Measurements from ENCODE around the gene SMARCD1.

The SMARCD1 gene

GRCh38 chr12:50104417-50105366 is 19.6 kb downstream of the SMARCD1 start:
- DNase-seq, result no peak

DNA sequence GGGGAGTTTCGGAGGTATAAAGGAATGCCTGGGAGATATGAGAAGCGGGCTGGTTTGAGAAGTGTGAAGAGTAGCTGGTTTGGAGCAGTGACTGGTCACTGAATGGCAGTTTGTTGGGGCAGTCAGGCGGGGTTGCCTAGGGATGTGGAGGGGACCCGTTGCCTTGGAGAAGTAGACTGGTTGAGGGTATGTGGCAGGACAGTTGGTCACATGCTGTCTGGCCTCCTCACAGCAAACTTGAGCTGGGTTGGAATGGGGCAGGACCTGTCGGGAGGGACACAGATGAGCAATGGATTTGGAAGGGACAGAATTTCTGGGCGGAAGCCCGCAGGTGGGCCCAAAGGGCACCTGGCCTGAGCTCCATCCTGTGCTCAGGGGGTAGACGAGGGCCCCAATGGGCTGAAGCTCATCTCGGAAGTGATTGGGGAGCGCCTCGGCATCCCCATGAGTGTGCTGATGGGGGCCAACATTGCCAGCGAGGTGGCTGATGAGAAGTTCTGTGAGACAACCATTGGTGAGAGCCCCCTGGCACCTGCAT is 20.8 kb downstream of the SMARCD1 start:
- DNase-seq, result no peak

DNA sequence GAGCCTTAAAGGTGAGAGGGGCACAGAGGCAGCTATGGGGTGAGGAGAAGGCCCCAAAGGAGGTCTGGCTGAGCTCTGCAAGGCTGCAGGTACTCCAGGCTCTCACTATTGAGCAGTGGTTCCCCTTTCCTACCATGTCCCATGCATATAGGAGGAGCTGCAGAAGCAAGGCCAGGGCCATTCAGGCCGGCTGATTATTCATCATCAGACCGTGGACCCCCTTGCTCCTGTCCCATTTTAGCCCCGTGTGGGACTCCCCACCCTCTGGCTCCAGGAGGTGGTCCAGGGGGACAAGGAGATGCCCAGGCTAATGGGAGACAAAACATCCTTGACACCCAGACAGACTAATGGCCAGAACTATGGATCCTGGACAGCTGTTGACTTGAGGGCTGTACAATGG is 21.8 kb downstream of the SMARCD1 start:
- no peak for DNase-seq

GRCh38 chr12:50107416-50108268 is 22.5 kb downstream of the SMARCD1 start:
- DNase-seq, result no peak

DNA sequence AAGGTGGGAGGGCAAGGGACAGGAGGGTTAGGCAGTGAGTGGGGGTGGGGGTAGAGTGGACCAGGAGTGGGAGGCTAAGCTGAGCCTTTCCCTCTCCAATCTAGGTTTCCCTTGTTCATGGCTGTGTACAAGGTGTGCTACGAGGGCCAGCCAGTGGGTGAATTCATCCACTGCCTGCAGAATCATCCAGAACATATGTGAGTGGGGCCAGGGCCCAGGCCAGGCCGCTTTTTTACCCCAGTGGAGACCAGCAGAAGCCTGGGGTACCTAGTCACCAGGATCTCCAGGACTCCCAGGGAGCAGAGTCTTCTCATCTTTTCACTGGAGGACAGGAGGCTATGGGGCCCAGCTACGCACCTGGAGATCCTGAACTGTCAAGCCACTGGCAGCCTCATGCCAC is 24.2 kb downstream of the SMARCD1 start:
- DNase-seq, result no peak

DNA sequence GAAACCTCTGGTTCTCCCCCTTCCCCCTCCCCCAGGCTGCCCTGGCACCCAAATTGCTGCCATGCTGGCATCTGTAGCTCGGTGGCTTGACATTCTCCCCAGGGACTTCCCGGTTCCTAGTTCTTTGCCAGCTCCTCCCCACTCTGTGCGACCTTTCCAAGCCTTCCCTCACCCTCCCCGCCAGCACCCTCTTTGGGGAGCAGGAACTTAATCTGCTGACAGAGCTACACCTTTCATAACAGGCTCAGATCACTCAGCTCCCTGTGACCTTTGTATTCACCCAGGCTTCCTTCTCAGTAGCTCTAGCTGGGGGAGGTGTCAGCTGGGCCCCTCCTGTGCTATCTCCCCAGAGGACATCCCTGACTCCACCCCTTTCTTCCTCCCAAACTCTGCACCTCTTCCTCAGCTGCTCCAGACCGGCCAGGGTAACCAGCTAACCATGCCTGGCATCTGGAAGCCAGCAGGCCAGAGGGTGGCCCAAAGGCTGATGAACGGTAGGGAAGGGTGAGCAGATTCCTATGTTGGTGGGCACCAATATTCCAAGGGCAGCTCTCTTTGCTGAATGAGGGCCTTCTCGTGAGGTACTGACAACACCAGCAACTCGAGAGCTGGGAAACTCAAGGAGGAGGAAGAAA is 25.1 kb downstream of the SMARCD1 start:
- DNase-seq, result no peak

DNA sequence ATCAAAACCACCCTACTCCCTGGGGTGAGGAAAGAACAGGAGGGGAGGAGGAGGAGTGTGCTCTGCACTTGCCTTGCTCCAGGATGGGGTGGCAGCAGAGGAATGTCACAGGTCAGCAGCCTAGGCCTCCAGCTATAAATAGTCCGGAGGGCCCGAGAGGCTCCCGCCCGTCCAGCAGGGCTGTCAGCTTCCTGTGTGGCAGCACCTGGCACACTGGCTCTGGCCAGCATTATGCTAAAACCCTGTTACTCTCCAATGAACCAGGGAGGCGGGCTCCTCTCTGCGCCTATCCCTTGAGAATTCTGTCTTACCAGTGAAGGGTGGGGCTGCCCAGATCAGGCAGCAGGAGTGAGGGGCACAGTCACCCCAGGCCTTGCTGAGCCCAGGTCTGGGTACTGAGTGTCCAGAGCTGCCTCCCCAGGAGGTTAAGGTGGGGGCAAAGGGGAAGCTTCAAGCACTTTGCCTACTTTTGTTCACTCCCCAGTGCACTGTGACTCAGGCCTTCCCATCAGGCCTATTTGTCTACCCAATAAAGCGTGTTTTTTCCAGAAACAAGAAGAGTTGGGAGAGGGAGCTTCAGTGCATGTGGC is 25.7 kb downstream of the SMARCD1 start:
- no peak for DNase-seq

- DNase-seq, result no peak
Measured at GRCh38 chr12:50111395-50111692, 26.2 kb downstream of the SMARCD1 start.

GRCh38 chr12:50111693-50112455 is 26.7 kb downstream of the SMARCD1 start, which contains the start of gene COX14:
Gene COX14, plus strand, starts transcription at chr12:50112236. Its CDS starts 7,808 bp downstream, at chr12:50120044.
- peak; percentile 98 for DNase-seq

GRCh38 chr12:50112456-50113218 is 27.5 kb downstream of the SMARCD1 start:
- no peak for DNase-seq

DNA sequence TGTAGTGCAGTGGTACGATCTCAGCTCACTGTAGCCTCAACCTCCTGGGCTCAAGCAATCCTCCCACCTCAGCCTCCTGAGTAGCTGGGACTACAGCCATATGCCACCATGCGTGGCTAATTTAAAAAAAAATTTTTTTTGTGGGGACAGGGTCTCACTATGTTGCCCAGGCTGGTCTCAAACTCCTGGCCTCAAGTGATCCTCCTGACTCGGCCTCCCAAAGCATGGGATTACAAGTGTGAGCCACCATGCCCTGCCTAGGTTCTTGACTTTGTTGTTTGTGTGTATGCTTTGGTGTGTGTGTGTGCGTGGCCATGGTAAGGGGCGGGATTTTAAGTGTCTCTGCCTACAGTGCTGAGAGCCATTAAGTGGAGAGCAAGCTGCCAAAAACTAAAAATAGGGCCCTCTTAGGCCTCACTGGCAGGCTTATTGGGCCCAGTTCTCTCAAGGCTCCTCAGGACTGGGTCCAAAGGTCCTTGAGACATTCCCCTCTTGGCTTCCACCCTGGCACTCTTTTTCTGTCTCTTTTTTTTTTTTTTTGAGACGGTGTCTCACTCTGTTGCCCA is 32.0 kb downstream of the SMARCD1 start:
- no peak for DNase-seq

- DNase-seq, result no peak
Measured at GRCh38 chr12:50119387-50119786, 34.2 kb downstream of the SMARCD1 start.

- DNase-seq, result no peak
Measured at GRCh38 chr12:50120521-50120920, 35.4 kb downstream of the SMARCD1 start.

DNA sequence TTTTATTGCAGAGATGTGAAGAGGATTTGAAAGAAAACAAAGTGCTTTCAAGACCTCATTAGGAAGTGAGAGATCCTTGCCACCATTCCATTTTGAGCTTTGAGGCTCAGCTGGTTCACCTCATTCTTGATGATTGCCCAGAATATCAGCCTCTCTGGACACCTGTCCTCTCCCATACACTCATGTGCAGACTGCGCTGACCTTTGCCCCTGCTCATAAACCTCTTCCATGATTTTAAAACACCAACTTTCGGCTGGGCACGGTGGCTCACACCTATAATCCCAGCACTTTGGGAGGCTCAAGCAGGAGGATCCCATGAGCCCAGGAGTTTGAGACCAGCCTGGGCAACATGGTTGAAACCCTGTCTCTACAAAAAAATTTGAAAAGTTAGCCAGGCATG is 35.8 kb downstream of the SMARCD1 start:
- no peak for DNase-seq

DNA sequence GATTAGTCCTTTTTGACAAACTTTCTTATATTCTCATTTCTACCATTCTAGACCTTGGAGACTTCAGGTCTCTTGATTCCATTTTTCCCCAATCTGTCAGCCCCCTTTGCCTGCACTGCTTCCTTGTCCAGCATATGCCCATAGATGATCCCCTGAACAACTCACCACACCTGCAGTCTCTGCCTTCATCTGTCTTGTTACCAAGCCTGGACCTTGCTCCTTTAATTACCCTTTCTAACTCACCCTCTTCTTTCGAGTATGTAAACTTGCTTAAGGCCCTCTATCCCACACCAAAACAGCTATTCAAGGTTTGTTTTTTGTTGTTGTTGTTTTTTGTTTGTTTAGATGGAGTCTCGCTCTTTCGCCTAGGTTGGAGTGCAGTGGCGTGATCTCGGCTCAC is 36.5 kb downstream of the SMARCD1 start:
- DNase-seq, result no peak

DNA sequence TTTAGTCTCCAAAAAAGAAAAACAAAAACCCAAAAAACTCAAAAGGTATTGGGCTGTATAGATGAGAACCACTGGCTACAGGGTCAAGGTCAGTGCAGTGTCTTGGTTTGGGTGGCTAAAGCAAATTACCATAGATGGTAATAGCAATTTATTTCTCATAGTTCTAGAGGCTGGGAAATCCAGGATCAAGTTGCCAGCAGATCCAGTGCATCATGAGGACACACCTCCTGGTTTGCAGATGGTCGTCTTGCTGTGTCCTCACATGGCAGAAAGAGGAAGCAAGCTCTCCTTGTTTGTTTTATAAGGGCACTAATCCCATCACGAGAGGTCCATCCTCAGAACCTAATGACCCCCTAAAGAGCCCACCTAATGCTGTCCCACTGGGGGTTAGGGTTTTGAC is 38.1 kb downstream of the SMARCD1 start:
- DNase-seq, result no peak

DNA sequence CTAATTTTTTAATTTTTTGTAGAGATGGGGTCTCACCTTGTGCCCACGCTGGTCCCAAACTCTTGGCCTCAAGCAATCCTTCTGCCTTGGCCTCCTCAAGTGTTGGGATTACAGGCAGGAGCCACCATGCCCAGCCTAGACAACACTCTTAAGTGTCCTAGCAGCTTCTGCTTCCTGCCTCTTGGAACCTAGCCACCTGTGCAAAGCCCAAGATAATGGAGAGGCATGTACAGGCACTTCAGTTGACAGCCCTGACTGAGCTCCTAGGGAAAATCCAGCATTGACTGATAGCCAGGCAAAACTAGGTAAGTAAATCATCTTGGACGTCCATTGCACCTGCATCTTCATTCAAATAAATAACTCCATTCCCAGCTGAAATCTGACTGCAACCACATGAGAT is 42.4 kb downstream of the SMARCD1 start:
- DNase-seq, result no peak

DNA sequence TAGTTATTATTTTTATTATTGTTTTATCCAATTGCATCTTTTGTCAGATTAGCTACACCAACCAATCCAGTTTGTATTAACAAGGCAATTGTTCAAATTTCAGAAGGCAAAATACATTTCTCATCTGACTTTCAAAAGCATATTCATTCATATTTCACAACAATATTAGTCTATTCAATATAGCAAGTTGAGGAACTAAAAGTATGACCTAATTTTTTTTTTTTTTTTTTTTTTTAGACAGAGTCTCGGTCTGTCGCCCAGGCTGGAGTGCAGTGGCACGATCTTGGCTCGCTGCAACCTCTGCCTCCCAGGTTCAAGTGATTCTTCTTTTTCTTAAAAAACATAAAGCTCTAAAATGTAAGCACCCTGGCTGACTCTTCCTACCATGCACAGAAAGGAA is 44.1 kb downstream of the SMARCD1 start:
- DNase-seq, result no peak

- no peak for DNase-seq
Measured at GRCh38 chr12:50132505-50133135, 47.5 kb downstream of the SMARCD1 start.

- no peak for DNase-seq
Measured at GRCh38 chr12:50142993-50143392, 57.9 kb downstream of the SMARCD1 start.
